ENCODE measurements around the gene SLC22A2. TPM values are rescaled to one million over a fixed set of nuclear protein-coding genes. Genes with fewer than 3 reads are reported as not detected.

Gene SLC22A2
- polyA plus RNA-seq, 1 experiment, result not detected

DNA sequence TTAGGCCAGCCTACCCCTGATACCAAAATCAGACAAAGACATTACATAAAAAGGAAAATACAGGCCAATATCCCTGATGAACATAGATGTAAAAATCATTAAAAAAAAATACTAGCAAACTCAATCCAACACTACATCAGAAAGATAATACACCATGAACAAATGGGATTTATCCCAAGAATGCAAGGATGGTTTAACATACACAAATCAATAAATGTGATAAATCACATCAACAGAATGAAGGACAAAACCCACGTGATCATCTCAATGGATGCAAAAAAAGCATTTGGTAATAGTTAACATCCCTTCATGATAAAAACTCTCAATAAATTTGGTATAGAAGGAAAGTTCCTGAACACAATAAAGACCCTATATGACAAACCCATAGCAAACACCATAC is 63.8 kb downstream of the SLC22A2 start:
- no peak overlapping the region for H3K4me3 ChIP-seq (ENCODE audit: low read depth, low read length)
- POLR2A ChIA-PET, result no interaction called here
- no peaks in the 10 kb centered on the region for H3K27me3 ChIP-seq (ENCODE audit: control insufficient read depth, insufficient read depth, low read length)
- CTCF ChIA-PET, result no interaction called here
- TF ChIP-seq, protein P1, sequence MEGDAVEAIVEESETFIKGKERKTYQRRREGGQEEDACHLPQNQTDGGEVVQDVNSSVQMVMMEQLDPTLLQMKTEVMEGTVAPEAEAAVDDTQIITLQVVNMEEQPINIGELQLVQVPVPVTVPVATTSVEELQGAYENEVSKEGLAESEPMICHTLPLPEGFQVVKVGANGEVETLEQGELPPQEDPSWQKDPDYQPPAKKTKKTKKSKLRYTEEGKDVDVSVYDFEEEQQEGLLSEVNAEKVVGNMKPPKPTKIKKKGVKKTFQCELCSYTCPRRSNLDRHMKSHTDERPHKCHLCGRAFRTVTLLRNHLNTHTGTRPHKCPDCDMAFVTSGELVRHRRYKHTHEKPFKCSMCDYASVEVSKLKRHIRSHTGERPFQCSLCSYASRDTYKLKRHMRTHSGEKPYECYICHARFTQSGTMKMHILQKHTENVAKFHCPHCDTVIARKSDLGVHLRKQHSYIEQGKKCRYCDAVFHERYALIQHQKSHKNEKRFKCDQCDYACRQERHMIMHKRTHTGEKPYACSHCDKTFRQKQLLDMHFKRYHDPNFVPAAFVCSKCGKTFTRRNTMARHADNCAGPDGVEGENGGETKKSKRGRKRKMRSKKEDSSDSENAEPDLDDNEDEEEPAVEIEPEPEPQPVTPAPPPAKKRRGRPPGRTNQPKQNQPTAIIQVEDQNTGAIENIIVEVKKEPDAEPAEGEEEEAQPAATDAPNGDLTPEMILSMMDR (IDR thresholded peaks at IDR 0.05; ENCODE audit: low read depth, low read length), result no peak
- H3K27ac ChIP-seq (ENCODE audit: low read depth, low read length), result no peak overlapping the region
- no peak for DNase-seq (ENCODE audit: low read depth, low spot score)
- no peaks in the 10 kb centered on the region for H3K9me3 ChIP-seq (ENCODE audit: control insufficient read depth, insufficient read depth, low read length)

DNA sequence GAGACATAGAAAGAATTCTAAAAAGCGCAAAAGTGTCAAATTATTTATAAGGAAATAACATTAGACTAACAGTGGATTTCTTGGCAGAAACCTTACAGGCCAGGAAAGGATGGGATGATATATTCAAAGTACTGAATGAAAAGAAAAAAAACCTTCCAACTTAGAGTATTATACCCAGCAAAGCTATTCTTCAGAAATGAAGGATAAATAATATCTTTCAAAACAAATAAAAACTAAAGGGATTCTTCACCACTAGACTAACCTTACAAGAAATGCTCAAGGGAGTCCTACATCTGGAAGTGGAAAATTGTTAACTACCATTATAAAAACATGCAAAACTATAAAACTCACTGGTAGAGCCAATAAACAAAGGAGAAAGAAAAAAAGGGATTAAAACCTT is 65.8 kb downstream of the SLC22A2 start:
- no peaks in the 10 kb centered on the region for H3K27me3 ChIP-seq (ENCODE audit: control insufficient read depth, insufficient read depth, low read length)
- ChIA-PET POLR2A (no interaction called here), CTCF (no interaction called here)
- no peaks in the 10 kb centered on the region for H3K9me3 ChIP-seq (ENCODE audit: control insufficient read depth, insufficient read depth, low read length)
- TF ChIP-seq, protein P1 (IDR thresholded peaks at IDR 0.05; ENCODE audit: low read depth, low read length), result no peak
- H3K4me3 ChIP-seq (ENCODE audit: low read depth, low read length), result no peak overlapping the region
- no peak for DNase-seq (ENCODE audit: low read depth, low spot score)
- H3K27ac ChIP-seq (ENCODE audit: low read depth, low read length), result no peak overlapping the region

DNA sequence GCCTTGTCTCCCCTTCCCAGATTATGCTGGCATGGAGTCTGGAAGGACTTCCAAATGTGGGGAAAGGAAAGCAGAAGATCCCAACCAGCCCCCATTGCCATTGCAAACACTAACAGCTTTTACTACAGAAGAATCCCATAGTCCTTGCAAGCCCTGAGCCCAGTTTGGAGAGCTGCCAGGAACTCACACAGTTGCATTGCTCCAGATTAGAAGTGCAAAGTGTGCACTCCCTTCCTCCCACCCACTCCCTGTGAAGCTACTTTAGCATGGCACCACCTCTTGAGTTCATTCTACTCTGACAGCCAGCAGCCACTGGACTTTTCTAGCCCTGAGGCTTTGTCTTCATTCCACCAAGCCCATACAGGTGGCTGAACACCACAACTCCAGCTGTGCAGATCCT is 67.6 kb downstream of the SLC22A2 start:
- no peaks in the 10 kb centered on the region for H3K9me3 ChIP-seq (ENCODE audit: control insufficient read depth, insufficient read depth, low read length)
- DNase-seq (ENCODE audit: low read depth, low spot score), result no peak
- no peaks in the 10 kb centered on the region for H3K27me3 ChIP-seq (ENCODE audit: control insufficient read depth, insufficient read depth, low read length)
- no peak overlapping the region for H3K4me3 ChIP-seq (ENCODE audit: low read depth, low read length)
- H3K27ac ChIP-seq (ENCODE audit: low read depth, low read length), result no peak overlapping the region
- TF ChIP-seq, protein P1 (IDR thresholded peaks at IDR 0.05; ENCODE audit: low read depth, low read length), result no peak
- ChIA-PET CTCF (no interaction called here), POLR2A (no interaction called here)

DNA sequence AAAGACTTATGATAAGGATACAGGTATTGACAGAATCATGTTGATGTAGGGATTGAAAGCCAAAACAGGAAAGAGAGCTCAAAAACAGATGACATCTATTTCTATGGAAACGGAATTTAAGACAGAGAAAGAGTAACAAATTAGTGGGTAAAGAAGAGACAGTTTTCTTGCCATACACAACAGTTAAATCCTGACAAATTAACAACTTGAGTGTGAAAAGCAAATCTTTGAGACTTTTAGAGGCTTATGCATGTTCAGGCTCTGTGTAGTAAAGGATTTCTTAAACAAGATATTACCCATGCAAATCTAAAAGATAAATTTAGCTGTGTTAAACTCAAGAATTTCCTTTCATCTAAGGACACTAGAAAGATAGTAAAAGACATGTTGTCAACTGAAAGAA is 68.5 kb downstream of the SLC22A2 start:
- Histone ChIP-seq H3K9me3 (ENCODE audit: control insufficient read depth, insufficient read depth, low read length) (no peaks in the 10 kb centered on the region), H3K27me3 (ENCODE audit: control insufficient read depth, insufficient read depth, low read length) (no peaks in the 10 kb centered on the region), H3K27ac (ENCODE audit: low read depth, low read length) (no peak overlapping the region), H3K4me3 (ENCODE audit: low read depth, low read length) (no peak overlapping the region)
- ChIA-PET POLR2A (no interaction called here), CTCF (no interaction called here)
- TF ChIP-seq, protein P1 (IDR thresholded peaks at IDR 0.05; ENCODE audit: low read depth, low read length), result no peak
- no peak for DNase-seq (ENCODE audit: low read depth, low spot score)

DNA sequence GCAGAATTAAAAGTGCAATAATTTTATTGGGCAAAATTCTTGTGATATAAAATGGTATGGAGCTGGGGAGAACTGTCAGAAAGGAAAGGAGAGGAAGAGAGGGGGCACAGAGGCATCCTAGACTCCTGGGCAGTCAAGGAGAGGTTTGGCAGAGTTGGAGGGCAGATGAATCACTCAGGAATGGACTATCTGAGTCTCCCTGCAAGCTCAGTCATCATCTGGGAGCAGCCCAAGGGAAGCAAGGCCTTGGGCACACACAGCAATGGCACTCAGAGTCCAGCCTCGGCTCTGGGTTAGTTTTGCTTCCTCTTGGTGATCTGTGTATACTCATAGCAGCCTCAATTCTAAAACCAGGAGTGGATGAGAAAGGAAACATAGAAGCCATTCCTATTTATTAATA is 69.8 kb downstream of the SLC22A2 start:
- no peak for DNase-seq (ENCODE audit: low read depth, low spot score)
- Histone ChIP-seq H3K4me3 (ENCODE audit: low read depth, low read length) (no peak overlapping the region), H3K27ac (ENCODE audit: low read depth, low read length) (no peak overlapping the region), H3K27me3 (ENCODE audit: control insufficient read depth, insufficient read depth, low read length) (no peaks in the 10 kb centered on the region), H3K9me3 (ENCODE audit: control insufficient read depth, insufficient read depth, low read length) (no peaks in the 10 kb centered on the region)
- ChIA-PET POLR2A (no interaction called here), CTCF (no interaction called here)
- TF ChIP-seq, protein P1 (IDR thresholded peaks at IDR 0.05; ENCODE audit: low read depth, low read length), result no peak

All from AG04450 (cell line).